SK-N-SH (cell line): ENCODE measurements around the gene LPXN. TPM values are rescaled to one million over a fixed set of nuclear protein-coding genes. Genes with fewer than 3 reads are reported as not detected.
"Not testable (repeated sequence)": the region's sequence is repeated elsewhere in the genome, so short reads cannot be mapped to it uniquely, and the experiment has no call there.

Source experiments
- CTCF ChIA-PET: fragments of 300-600, 350-600 bp; formaldehyde crosslinking; extraction: SDS; loops from one replicate; lab custom pipeline; 2021; lab: Yijun Ruan, JAX
- POLR2A ChIA-PET: fragments of 350-600 bp; sonication (Branson Sonifier 250); formaldehyde crosslinking; extraction: SDS; loops from one replicate; lab custom pipeline; 2020; ENCODE audit warnings: antibody characterized with exemption, inconsistent platforms; lab: Yijun Ruan, JAX
- DNase-seq: peaks from one replicate; pipeline ENCODE4 v3.0.0; 2012
- H2AFZ ChIP-seq: fragments of 200-600 bp; sonication (generic); 2 replicates; pipeline ENCODE4 v1.8.1; 2016; ENCODE audit warnings: antibody characterized with exemption, mild to moderate bottlenecking, low read depth
- H3F3A ChIP-seq: fragments of 200-600 bp; sonication (generic); replicated peaks from 2 replicates; pipeline ENCODE3; 2016; ENCODE audit warnings: antibody characterized with exemption, mild to moderate bottlenecking; ENCODE audit not compliant: insufficient read depth
- H3K27ac ChIP-seq, 2 experiments: fragments of 200-500 bp in 1 of 2; fragments of 200-600 bp in 1 of 2; sonication (Bioruptor generic) in 1 of 2; sonication (generic), shearing (Covaris generic) in 1 of 2; 2 replicates each; pipeline versions ENCODE4 v1.5.1 to v1.6.1; 2014 to 2016; ENCODE audit warnings: low read depth in 2 of 2, inconsistent platforms in 1 of 2, low read length in 1 of 2, mild to moderate bottlenecking in 1 of 2, mixed read lengths in 1 of 2
- H3K27me3 ChIP-seq: fragments of 200-600 bp; sonication (generic), shearing (Covaris generic); 2 replicates; pipeline ENCODE4 v1.6.1; 2016; ENCODE audit warnings: mixed run types; ENCODE audit not compliant: insufficient read depth
- H3K36me3 ChIP-seq, 2 experiments: fragments of 200-500 bp in 1 of 2; fragments of 200-600 bp in 1 of 2; sonication (Bioruptor generic) in 1 of 2; sonication (generic) in 1 of 2; replicated peaks in 1 of 2; 2 replicates each; pipeline versions ENCODE3 to v1.5.1; 2014 to 2016; ENCODE audit warnings: low read length in 1 of 2, mild to moderate bottlenecking in 1 of 2; ENCODE audit not compliant: insufficient read depth in 2 of 2, control insufficient read depth in 1 of 2
- H3K4me1 ChIP-seq, 2 experiments: fragments of 200-500 bp in 1 of 2; fragments of 200-600 bp in 1 of 2; sonication (Bioruptor generic) in 1 of 2; sonication (generic), shearing (Covaris generic) in 1 of 2; 2 replicates each; pipeline versions ENCODE4 v1.5.1 to v1.6.1; 2014 to 2016; ENCODE audit warnings: low read depth in 1 of 2, low read length in 1 of 2, mixed run types in 1 of 2; ENCODE audit not compliant: insufficient read depth in 2 of 2, control insufficient read depth in 1 of 2
- H3K4me2 ChIP-seq: fragments of 200-600 bp; sonication (generic), shearing (Covaris generic); 2 replicates; pipeline ENCODE4 v1.6.1; 2017; ENCODE audit warnings: mixed run types
- H3K4me3 ChIP-seq, 2 experiments: fragments of 200-500 bp in 1 of 2; fragments of 200-600 bp in 1 of 2; sonication (Bioruptor generic) in 1 of 2; sonication (generic), shearing (Covaris generic) in 1 of 2; 2 replicates each; pipeline versions ENCODE4 v1.5.1 to v1.8.1; 2014 to 2016; ENCODE audit warnings: low read depth in 2 of 2, inconsistent platforms in 1 of 2, low read length in 1 of 2, mild to moderate bottlenecking in 1 of 2, mixed read lengths in 1 of 2, moderate library complexity in 1 of 2
- H3K79me2 ChIP-seq: fragments of 200-600 bp; sonication (generic); 2 replicates; pipeline ENCODE4 v1.8.1; 2017; ENCODE audit warnings: mild to moderate bottlenecking; ENCODE audit not compliant: insufficient read depth
- H3K9ac ChIP-seq: fragments of 200-600 bp; sonication (generic); 2 replicates; pipeline ENCODE4 v1.6.1; 2017; ENCODE audit warnings: mixed run types
- H3K9me2 ChIP-seq: fragments of 200-600 bp; sonication (generic); 2 replicates; pipeline ENCODE4 v1.6.1; 2017; ENCODE audit warnings: mixed run types
- H3K9me3 ChIP-seq: fragments of 200-600 bp; sonication (generic); 2 replicates; pipeline ENCODE4 v1.6.1; 2017; ENCODE audit warnings: mixed run types, mild to moderate bottlenecking, moderate library complexity
- H4K20me1 ChIP-seq: fragments of 200-600 bp; sonication (generic); 2 replicates; pipeline ENCODE4 v1.6.1; 2017; ENCODE audit warnings: mild to moderate bottlenecking, mixed run types; ENCODE audit not compliant: insufficient read depth
- ELF1 ChIP-seq: IDR thresholded peaks from 2 replicates; pipeline ENCODE4 v1.4.0; 2012
- EP300 ChIP-seq, 2 experiments: IDR thresholded peaks; 2 replicates each; pipeline versions ENCODE4 v1.4.0 to v1.6.1; 2012; ENCODE audit warnings: borderline replicate concordance in 1 of 2, low read depth in 1 of 2, low read length in 1 of 2
- EZH2phosphoT487 ChIP-seq: fragments of 200-600 bp; sonication (generic); IDR thresholded peaks from 2 replicates; pipeline ENCODE4 v1.6.1; 2017; ENCODE audit warnings: low read depth, mixed run types, mild to moderate bottlenecking, antibody characterized with exemption, moderate library complexity, borderline replicate concordance
- FOSL2 ChIP-seq: IDR thresholded peaks from 2 replicates; pipeline ENCODE4 v1.4.0; 2012; ENCODE audit warnings: low read depth, mild to moderate bottlenecking, moderate library complexity, borderline replicate concordance
- FOXJ3 ChIP-seq: sonication (generic); formaldehyde crosslinking; IDR thresholded peaks from 2 replicates; pipeline ENCODE4 v1.5.1; 2020; ENCODE audit warnings: mild to moderate bottlenecking, missing genetic modification reagents
- GATA2 ChIP-seq: sonication (generic); formaldehyde crosslinking; IDR thresholded peaks from 2 replicates; pipeline ENCODE4 v1.5.0; 2020; ENCODE audit warnings: mild to moderate bottlenecking, missing genetic modification reagents
- JUND ChIP-seq: IDR thresholded peaks from 2 replicates; pipeline ENCODE4 v1.4.0; 2012
- NFIC ChIP-seq: IDR thresholded peaks from 2 replicates; pipeline ENCODE4 v1.4.0; 2012; ENCODE audit warnings: borderline replicate concordance
- POLR2AphosphoS5 ChIP-seq: IDR thresholded peaks from 2 replicates; pipeline ENCODE4 v1.6.1; 2012; ENCODE audit warnings: low read depth, low read length
- RXRA ChIP-seq: IDR thresholded peaks from 2 replicates; pipeline ENCODE4 v1.4.0; 2012; ENCODE audit warnings: low read depth, mild to moderate bottlenecking, borderline replicate concordance
- SIN3A ChIP-seq: IDR thresholded peaks from 2 replicates; pipeline ENCODE4 v1.6.1; 2012; ENCODE audit warnings: low read depth, mild to moderate bottlenecking, low read length, moderate library complexity, borderline replicate concordance
- SMC3 ChIP-seq: IDR thresholded peaks from 2 replicates; pipeline ENCODE4 v1.6.1; 2012; ENCODE audit warnings: low read depth, low read length, improper control_type of control experiment
- TAF1 ChIP-seq: IDR thresholded peaks from 2 replicates; pipeline ENCODE4 v1.6.1; 2012; ENCODE audit warnings: low read depth, mild to moderate bottlenecking, low read length, moderate library complexity, borderline replicate concordance
- TCF12 ChIP-seq: IDR thresholded peaks from 2 replicates; pipeline ENCODE4 v1.4.0; 2012
- TEAD4 ChIP-seq: IDR thresholded peaks from 2 replicates; pipeline ENCODE4 v1.4.0; 2012; ENCODE audit warnings: mild to moderate bottlenecking, borderline replicate concordance; ENCODE audit not compliant: insufficient read depth
- YY1 ChIP-seq: IDR thresholded peaks from 2 replicates; pipeline ENCODE4 v1.4.0; 2012; ENCODE audit warnings: low read depth, mild to moderate bottlenecking
- WGBS: methylation state at CpG from one replicate; pipeline ENCODE4 v1.1.6; 2017; ENCODE audit warnings: low lambda C conversion rate; 5-methylcytosine and 5-hydroxymethylcytosine counted together
- polyA plus RNA-seq, 3 experiments: library from polyadenylated mRNA; depleted of rRNA; stranded (reverse); fragments of >200 nt; gene quantifications; 2 replicates each; pipeline ENCODE4 v1.2.3, GENCODE V29; 2012
- TF ChIP-seq, protein P1 (sequence below): IDR thresholded peaks from 2 replicates; pipeline ENCODE4 v1.4.0; 2012; ENCODE audit warnings: low read depth, borderline replicate concordance
- TF ChIP-seq, protein P2 (sequence below): IDR thresholded peaks from 2 replicates; pipeline ENCODE4 v1.4.0; 2012; ENCODE audit warnings: low read depth
- TF ChIP-seq, protein P3 (sequence below): IDR thresholded peaks from 2 replicates; pipeline ENCODE4; 2012
- TF ChIP-seq, protein P4 (sequence below): IDR thresholded peaks from 2 replicates; pipeline ENCODE4 v1.6.1; 2012; ENCODE audit warnings: mild to moderate bottlenecking, low read depth, low read length, moderate library complexity
- TF ChIP-seq, protein P5 (sequence below): fragments of 150-350 bp; IDR thresholded peaks from 2 replicates; pipeline ENCODE4 v1.6.1; 2017; ENCODE audit warnings: antibody characterized with exemption, low read length, low read depth, borderline replicate concordance

LPXN gene
- polyA plus RNA-seq, 1 of the 3 experiments (the other 2 are of a cell fraction): 4.4 TPM

DNA sequence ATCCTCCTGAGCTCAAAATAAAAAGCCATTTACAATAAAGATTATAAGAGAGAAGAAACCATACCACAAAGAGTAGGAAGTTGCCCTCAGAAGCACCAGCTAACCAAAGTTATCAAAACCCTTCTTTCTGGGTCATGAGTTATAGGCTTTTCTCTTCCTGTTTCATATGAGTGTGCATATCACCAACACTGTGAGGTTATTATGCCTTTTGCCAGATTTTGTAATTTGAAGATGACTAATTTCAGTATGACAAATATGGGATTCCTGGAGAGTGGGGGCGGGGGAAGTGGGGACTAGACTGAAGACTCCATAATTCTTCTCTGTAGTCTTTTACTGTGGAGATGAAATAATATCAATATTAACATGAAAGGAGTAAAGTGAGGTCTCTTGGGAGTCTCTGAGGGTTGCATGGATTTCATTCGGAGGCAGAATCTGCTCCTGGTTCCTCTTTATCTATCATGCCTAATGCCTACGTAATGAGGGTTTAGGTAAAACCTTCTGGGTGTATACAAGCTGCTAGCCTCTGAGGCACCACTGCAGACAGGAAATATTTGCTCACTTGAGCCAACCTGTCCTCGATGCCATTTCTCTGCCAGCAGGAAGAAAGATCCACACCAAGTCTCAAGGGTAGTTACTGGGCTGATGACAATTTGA is 2.1 kb downstream of the LPXN start:
- CTCF ChIA-PET: no interaction called here
- H3K27ac ChIP-seq: peak overlapping the region; percentile 74 to 100; a peak in 3 of 4 replicates
- H3K9ac ChIP-seq: peak overlapping the region; percentile 37; the same call in 1 of the 2 replicates
- H3F3A ChIP-seq: peaks cover 52% of the 10 kb centered on the region
- 34% methylated on average over 4 of the region's 4 CpGs for WGBS
- no peak for DNase-seq
- POLR2A ChIA-PET: no interaction called here
- H3K9me3 ChIP-seq: no peaks in the 10 kb centered on the region
- H3K79me2 ChIP-seq: peaks cover 22% of the 10 kb centered on the region
- H3K27me3 ChIP-seq: no peaks in the 10 kb centered on the region
- H3K36me3 ChIP-seq: peaks cover 0 to 7% of the 10 kb centered on the region in 2 experiments
- peaks cover 10 to 37% of the 10 kb centered on the region in 2 experiments for H3K4me1 ChIP-seq
- H3K9me2 ChIP-seq: no peaks in the 10 kb centered on the region
- H4K20me1 ChIP-seq: no peaks in the 10 kb centered on the region
- peak overlapping the region; percentile 63 for H3K4me2 ChIP-seq
- H2AFZ ChIP-seq: peak overlapping the region; percentile 75; the same call in 1 of the 2 replicates
- TF ChIP-seq TAF1 (0 out of 2 replicates have a peak, but pooled peaks have one; percentile 15), GATA2 (CRISPR knock-in tag) (no peak), SMC3 (no peak), SIN3A (no peak), EZH2phosphoT487 (no peak), NFIC (peak; percentile 81), TCF12 (peak; percentile 78), RXRA (peak; percentile 39; the same call in 1 of the 2 replicates), JUND (peak; percentile 80), EP300 (IDR thresholded peaks at IDR 0.05; ENCODE audit: borderline replicate concordance in 1 of 2, low read depth in 1 of 2, low read length in 1 of 2) (peak in 1 of 2 experiments; percentile 65; a peak in 2 of 4 replicates), POLR2AphosphoS5 (peak; percentile 56; the same call in 1 of the 2 replicates), FOSL2 (peak; percentile 83), ELF1 (peak; percentile 54; the same call in 1 of the 2 replicates), YY1 (no peak), TEAD4 (0 out of 2 replicates have a peak, but pooled peaks have one; percentile 26), FOXJ3 (CRISPR knock-in tag) (no peak)
- TF ChIP-seq, protein P1, sequence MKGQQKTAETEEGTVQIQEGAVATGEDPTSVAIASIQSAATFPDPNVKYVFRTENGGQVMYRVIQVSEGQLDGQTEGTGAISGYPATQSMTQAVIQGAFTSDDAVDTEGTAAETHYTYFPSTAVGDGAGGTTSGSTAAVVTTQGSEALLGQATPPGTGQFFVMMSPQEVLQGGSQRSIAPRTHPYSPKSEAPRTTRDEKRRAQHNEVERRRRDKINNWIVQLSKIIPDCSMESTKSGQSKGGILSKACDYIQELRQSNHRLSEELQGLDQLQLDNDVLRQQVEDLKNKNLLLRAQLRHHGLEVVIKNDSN: no peak
- TF ChIP-seq, protein P2, sequence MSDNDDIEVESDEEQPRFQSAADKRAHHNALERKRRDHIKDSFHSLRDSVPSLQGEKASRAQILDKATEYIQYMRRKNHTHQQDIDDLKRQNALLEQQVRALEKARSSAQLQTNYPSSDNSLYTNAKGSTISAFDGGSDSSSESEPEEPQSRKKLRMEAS: peak; percentile 24; the same call in 1 of the 2 replicates
- TF ChIP-seq, protein P3, sequence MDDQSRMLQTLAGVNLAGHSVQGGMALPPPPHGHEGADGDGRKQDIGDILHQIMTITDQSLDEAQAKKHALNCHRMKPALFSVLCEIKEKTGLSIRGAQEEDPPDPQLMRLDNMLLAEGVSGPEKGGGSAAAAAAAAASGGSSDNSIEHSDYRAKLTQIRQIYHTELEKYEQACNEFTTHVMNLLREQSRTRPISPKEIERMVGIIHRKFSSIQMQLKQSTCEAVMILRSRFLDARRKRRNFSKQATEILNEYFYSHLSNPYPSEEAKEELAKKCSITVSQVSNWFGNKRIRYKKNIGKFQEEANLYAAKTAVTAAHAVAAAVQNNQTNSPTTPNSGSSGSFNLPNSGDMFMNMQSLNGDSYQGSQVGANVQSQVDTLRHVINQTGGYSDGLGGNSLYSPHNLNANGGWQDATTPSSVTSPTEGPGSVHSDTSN: peak; percentile 59
- TF ChIP-seq, protein P4, sequence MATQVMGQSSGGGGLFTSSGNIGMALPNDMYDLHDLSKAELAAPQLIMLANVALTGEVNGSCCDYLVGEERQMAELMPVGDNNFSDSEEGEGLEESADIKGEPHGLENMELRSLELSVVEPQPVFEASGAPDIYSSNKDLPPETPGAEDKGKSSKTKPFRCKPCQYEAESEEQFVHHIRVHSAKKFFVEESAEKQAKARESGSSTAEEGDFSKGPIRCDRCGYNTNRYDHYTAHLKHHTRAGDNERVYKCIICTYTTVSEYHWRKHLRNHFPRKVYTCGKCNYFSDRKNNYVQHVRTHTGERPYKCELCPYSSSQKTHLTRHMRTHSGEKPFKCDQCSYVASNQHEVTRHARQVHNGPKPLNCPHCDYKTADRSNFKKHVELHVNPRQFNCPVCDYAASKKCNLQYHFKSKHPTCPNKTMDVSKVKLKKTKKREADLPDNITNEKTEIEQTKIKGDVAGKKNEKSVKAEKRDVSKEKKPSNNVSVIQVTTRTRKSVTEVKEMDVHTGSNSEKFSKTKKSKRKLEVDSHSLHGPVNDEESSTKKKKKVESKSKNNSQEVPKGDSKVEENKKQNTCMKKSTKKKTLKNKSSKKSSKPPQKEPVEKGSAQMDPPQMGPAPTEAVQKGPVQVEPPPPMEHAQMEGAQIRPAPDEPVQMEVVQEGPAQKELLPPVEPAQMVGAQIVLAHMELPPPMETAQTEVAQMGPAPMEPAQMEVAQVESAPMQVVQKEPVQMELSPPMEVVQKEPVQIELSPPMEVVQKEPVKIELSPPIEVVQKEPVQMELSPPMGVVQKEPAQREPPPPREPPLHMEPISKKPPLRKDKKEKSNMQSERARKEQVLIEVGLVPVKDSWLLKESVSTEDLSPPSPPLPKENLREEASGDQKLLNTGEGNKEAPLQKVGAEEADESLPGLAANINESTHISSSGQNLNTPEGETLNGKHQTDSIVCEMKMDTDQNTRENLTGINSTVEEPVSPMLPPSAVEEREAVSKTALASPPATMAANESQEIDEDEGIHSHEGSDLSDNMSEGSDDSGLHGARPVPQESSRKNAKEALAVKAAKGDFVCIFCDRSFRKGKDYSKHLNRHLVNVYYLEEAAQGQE: no peak
- TF ChIP-seq, protein P5, sequence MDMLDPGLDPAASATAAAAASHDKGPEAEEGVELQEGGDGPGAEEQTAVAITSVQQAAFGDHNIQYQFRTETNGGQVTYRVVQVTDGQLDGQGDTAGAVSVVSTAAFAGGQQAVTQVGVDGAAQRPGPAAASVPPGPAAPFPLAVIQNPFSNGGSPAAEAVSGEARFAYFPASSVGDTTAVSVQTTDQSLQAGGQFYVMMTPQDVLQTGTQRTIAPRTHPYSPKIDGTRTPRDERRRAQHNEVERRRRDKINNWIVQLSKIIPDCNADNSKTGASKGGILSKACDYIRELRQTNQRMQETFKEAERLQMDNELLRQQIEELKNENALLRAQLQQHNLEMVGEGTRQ: no peak
- H3K4me3 ChIP-seq: peak overlapping the region in 1 of 2 experiments; percentile 7; a peak in 1 of 4 replicates

DNA sequence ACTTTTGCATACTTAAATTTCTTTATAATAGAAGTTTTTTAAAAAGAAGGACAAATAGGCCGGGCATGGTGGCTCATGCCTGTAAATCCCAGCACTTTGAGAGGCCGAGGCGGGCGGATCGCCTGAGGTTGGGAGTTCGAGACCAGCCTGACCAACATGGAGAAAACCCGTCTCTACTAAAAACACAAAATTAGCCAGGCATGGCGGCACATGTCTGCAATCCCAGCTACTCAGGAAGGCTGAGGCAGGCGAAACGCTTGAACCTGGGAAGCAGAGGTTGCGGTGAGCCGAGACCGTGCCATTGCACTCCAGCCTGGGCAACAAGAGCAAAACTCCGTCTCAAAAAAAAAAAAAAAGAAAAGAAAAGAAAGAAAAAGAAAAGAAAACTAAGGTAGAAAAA is 2.8 kb downstream of the LPXN start:
- peak overlapping the region; percentile 37; the same call in 1 of the 2 replicates for H3K9ac ChIP-seq

More for the DNA sequence above, 2.8 kb downstream of the LPXN start:
- H4K20me1 ChIP-seq, H3K27me3 ChIP-seq, H3K9me2 ChIP-seq, H3K36me3 ChIP-seq, H3K4me3 ChIP-seq, H3K9me3 ChIP-seq, DNase-seq, POLR2A ChIA-PET, CTCF ChIA-PET: not testable (repeated sequence)
- Histone ChIP-seq H2AFZ (peak overlapping the region; percentile 75), H3K4me1 (peaks cover 10 to 37% of the 10 kb centered on the region in 2 experiments), H3K79me2 (peaks cover 22% of the 10 kb centered on the region), H3K27ac (peak overlapping the region in 1 of 2 experiments; percentile 100; a peak in 2 of 4 replicates), H3K4me2 (peak overlapping the region; percentile 63), H3F3A (peaks cover 50% of the 10 kb centered on the region)
- WGBS: 94% methylated on average over 14 of the region's 14 CpGs
